Activated gamma-delta T cell treated with anti-CD3 and anti-CD28 coated beads, Interleukin-2, amount 50 U/mL, for 16 hours (primary cell): ENCODE data around the gene DQX1.

Experiments
- DNase-seq: peaks from one replicate; pipeline ENCODE4 v3.0.0-alpha.2; 2020; ENCODE audit warnings: low read depth

The DQX1 gene

GRCh38 chr2:74532222-74532621 is 6.2 kb upstream of the DQX1 start:
- DNase-seq: no peak

- no peak for DNase-seq
These were observed 5.6 kb upstream of the DQX1 start for GRCh38 chr2:74531666-74532065.

GRCh38 chr2:74530239-74531187 is 4.5 kb upstream of the DQX1 start:
- DNase-seq: no peak

- peak; percentile 79 for DNase-seq
These were observed 3.6 kb upstream of the DQX1 start, which contains the start of the genes AUP1 and HTRA2 for GRCh38 chr2:74529357-74530238. Gene AUP1, minus strand, starts transcription at chr2:74529706. Its CDS starts 77 bp downstream, at chr2:74529629. Gene HTRA2, plus strand, starts transcription at chr2:74529933. Its CDS starts 74 bp downstream, at chr2:74530007.

GRCh38 chr2:74528600-74529356 is 2.7 kb upstream of the DQX1 start:
- no peak for DNase-seq

- DNase-seq: no peak
These were observed 1.7 kb upstream of the DQX1 start for GRCh38 chr2:74527741-74528140.

GRCh38 chr2:74526649-74527230 is 709 bp upstream of the DQX1 start:
- DNase-seq: no peak

- DNase-seq: no peak
These were observed 895 bp downstream of the DQX1 start for GRCh38 chr2:74524955-74525716.

- DNase-seq: no peak
These were observed 2.0 kb downstream of the DQX1 start for GRCh38 chr2:74524005-74524404.

- no peak for DNase-seq
These were observed 3.5 kb downstream of the DQX1 start for GRCh38 chr2:74522516-74522915.

GRCh38 chr2:74516650-74517049 is 9.4 kb downstream of the DQX1 start:
- no peak for DNase-seq

- peak; percentile 60 for DNase-seq
These were observed 9.9 kb downstream of the DQX1 start for GRCh38 chr2:74515981-74516633.

- no peak for DNase-seq
These were observed 10.6 kb downstream of the DQX1 start for GRCh38 chr2:74515271-74515980.

- DNase-seq: no peak
These were observed 11.4 kb downstream of the DQX1 start, which contains the start of gene TLX2 for GRCh38 chr2:74514368-74515270. Gene TLX2, plus strand, starts transcription at chr2:74514450. Its CDS starts 357 bp downstream, at chr2:74514807.

- DNase-seq: no peak
These were observed 12.2 kb downstream of the DQX1 start for GRCh38 chr2:74513605-74514367.

GRCh38 chr2:74512744-74513604 is 13.1 kb downstream of the DQX1 start:
- DNase-seq: no peak
